Natural killer cell (primary cell): ENCODE measurements around the gene CHKB. TPM values are rescaled to one million over a fixed set of nuclear protein-coding genes. Genes with fewer than 3 reads are reported as not detected.

Experiments used
- ATAC-seq, 3 donors: fragments of 150-1000 bp in 2 of 3; fragments of 200-7000 bp in 1 of 3; cut with Tn5 transposase; 1 replicate in 1 of 3; 2 replicates in 2 of 3; pipeline ENCODE4 v1.10.0; 2021; ENCODE audit warnings: mild to moderate bottlenecking in 2 of 3, moderate library complexity in 2 of 3
- DNase-seq, 2 donors: peaks; one replicate each; pipeline versions ENCODE4 v3.0.0 to v3.0.0-alpha.2; 2013 to 2021; ENCODE audit warnings: mixed read lengths in 1 of 2
- H3K27ac ChIP-seq: one replicate; pipeline ENCODE4 v1.5.1; 2013; ENCODE audit warnings: mild to moderate bottlenecking, low read length
- H3K27me3 ChIP-seq: one replicate; pipeline ENCODE4 v1.6.1; 2013; ENCODE audit warnings: low read length; ENCODE audit not compliant: control insufficient read depth, insufficient read depth
- H3K36me3 ChIP-seq: one replicate; pipeline ENCODE4 v1.6.1; 2013; ENCODE audit warnings: low read length; ENCODE audit not compliant: control insufficient read depth, insufficient read depth
- H3K4me1 ChIP-seq: one replicate; pipeline ENCODE4 v1.6.1; 2013; ENCODE audit warnings: low read length; ENCODE audit not compliant: control insufficient read depth, insufficient read depth
- H3K4me3 ChIP-seq: one replicate; pipeline ENCODE4 v1.5.1; 2013; ENCODE audit warnings: low read length
- H3K9me3 ChIP-seq: one replicate; pipeline ENCODE4 v1.6.1; 2013; ENCODE audit warnings: low read length; ENCODE audit not compliant: control insufficient read depth, insufficient read depth
- H3K27ac Mint-ChIP-seq, 2 donors: one replicate each; pipeline ENCODE4 v1.8.0; 2022; ENCODE audit warnings: mild to moderate bottlenecking in 2 of 2, mixed read lengths in 2 of 2, moderate library complexity in 1 of 2
- H3K27me3 Mint-ChIP-seq, 2 donors: one replicate each; pipeline ENCODE4 v1.8.0; 2022; ENCODE audit warnings: low read depth in 2 of 2, mixed read lengths in 2 of 2
- H3K36me3 Mint-ChIP-seq: one replicate; pipeline ENCODE4 v1.8.0; 2022; ENCODE audit warnings: mixed read lengths
- H3K4me1 Mint-ChIP-seq, 2 donors: one replicate each; pipeline ENCODE4 v1.8.0; 2022; ENCODE audit warnings: mixed read lengths in 2 of 2
- H3K4me3 Mint-ChIP-seq: one replicate; pipeline ENCODE4 v1.8.0; 2022; ENCODE audit warnings: mild to moderate bottlenecking, moderate library complexity, mixed read lengths
- H3K9me3 Mint-ChIP-seq, 2 donors: one replicate each; pipeline ENCODE4 v1.8.0; 2022; ENCODE audit warnings: mixed read lengths in 2 of 2
- WGBS: methylation state at CpG from one replicate; pipeline ENCODE4 v1.1.7; 2013; ENCODE audit warnings: missing lambda C conversion rate; ENCODE audit not compliant: insufficient coverage; 5-methylcytosine and 5-hydroxymethylcytosine counted together
- intact Hi-C: fragments of 100-400 bp; cut with micrococcal nuclease; formaldehyde crosslinking; loops from one replicate; pipeline ENCODE4 v1.14.2; 2022
- total RNA-seq, 4 donors: library from RNA; stranded (reverse); fragments of 120-200 nt in 1 of 4; gene quantifications; one replicate each; pipeline versions ENCODE4 v1.2.3 to v1.2.4, GENCODE V29; 2013 to 2022
- TF ChIP-seq, protein P1 (sequence below): fragments of 200-600 bp; IDR thresholded peaks from one replicate; pipeline ENCODE4 v1.8.0; 2022; ENCODE audit warnings: antibody characterized with exemption

Gene CHKB
- total RNA-seq, 3 donors from 2014 or later (not counting 1 experiment from before 2014, with no cell fraction given) = 166 to 204 (median 180) TPM

DNA sequence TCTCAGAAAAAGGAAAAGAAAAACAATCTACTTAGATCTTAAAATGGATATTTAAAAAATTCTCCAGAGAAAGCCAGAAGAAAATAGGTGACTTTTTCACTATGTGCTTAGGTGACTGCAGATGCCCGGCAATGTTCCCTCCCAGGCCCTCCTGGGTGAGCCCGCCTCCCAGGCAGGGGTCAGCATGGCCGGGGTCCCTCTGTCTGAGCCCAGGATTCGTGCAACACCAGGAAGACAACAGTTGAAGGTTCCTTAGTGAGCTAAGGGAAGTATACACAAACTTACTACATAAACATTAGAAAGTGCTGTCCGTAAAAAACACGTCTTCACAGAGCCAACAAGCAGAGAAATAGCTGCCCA lies 29.5 kb upstream of the CHKB start:
- H3K9me3 ChIP-seq = no peaks in the 10 kb centered on the region
- Mint-ChIP-seq H3K4me1 (peaks cover 6 to 11% of the 10 kb centered on the region in 2 donors), H3K4me3 (no peak overlapping the region), H3K27me3 (peaks cover 7 to 20% of the 10 kb centered on the region in 2 donors), H3K9me3 (no peaks in the 10 kb centered on the region), H3K27ac (no peak overlapping the region), H3K36me3 (no peaks in the 10 kb centered on the region)
- TF ChIP-seq, protein P1, sequence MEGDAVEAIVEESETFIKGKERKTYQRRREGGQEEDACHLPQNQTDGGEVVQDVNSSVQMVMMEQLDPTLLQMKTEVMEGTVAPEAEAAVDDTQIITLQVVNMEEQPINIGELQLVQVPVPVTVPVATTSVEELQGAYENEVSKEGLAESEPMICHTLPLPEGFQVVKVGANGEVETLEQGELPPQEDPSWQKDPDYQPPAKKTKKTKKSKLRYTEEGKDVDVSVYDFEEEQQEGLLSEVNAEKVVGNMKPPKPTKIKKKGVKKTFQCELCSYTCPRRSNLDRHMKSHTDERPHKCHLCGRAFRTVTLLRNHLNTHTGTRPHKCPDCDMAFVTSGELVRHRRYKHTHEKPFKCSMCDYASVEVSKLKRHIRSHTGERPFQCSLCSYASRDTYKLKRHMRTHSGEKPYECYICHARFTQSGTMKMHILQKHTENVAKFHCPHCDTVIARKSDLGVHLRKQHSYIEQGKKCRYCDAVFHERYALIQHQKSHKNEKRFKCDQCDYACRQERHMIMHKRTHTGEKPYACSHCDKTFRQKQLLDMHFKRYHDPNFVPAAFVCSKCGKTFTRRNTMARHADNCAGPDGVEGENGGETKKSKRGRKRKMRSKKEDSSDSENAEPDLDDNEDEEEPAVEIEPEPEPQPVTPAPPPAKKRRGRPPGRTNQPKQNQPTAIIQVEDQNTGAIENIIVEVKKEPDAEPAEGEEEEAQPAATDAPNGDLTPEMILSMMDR = no peak
- no peak overlapping the region for H3K4me3 ChIP-seq
- DNase-seq = no peak
- H3K27ac ChIP-seq = no peak overlapping the region
- WGBS = 61% methylated on average over 6 of the region's 6 CpGs
- H3K4me1 ChIP-seq = no peaks in the 10 kb centered on the region
- no peaks in the 10 kb centered on the region for H3K36me3 ChIP-seq
- H3K27me3 ChIP-seq = no peaks in the 10 kb centered on the region
- ATAC-seq = no peak
- intact Hi-C loops = no loop called here

DNA sequence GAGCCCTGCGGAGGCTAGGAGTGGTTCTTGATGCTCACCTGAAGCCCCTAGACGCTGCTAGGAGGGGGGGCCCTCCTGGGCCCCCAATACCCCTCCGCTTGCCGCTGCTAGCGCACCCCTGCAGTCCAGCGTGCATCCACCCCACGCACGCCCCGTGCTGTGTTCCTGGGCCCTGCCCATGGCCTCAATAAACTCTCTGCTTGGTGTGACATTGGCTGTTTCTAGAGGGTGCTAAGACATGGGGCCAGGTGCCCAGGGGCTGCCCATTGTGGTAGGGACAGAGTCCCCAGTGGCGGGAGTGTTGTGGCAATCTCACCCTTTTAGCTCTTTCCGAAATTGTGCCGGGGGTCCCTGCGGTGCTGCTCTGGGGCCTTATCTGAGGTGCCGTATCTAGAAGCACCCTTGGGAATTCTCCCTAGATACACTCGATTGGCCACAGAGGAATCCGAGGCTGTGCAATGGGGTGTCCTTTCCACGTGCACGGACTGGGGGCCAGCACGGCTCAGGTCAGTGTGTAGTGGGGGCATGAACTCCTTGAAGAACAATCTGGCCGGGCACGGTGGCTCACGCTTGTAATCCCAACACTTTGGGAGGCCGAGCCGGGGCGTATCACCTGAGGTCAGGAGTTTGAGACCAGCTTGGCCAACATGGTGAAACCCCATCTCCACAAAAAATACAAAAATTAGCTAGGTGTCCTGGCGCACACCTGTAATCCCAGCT lies 28.9 kb upstream of the CHKB start:
- Mint-ChIP-seq H3K36me3 (no peaks in the 10 kb centered on the region), H3K9me3 (no peaks in the 10 kb centered on the region), H3K27ac (no peak overlapping the region), H3K4me1 (peaks cover 6 to 11% of the 10 kb centered on the region in 2 donors), H3K4me3 (no peak overlapping the region), H3K27me3 (peaks cover 9 to 23% of the 10 kb centered on the region in 2 donors)
- no peak for ATAC-seq
- no peak overlapping the region for H3K27ac ChIP-seq
- WGBS = 91% methylated on average over 26 of the region's 26 CpGs
- H3K4me1 ChIP-seq = no peaks in the 10 kb centered on the region
- no peaks in the 10 kb centered on the region for H3K36me3 ChIP-seq
- no peak overlapping the region for H3K4me3 ChIP-seq
- no peak for DNase-seq
- intact Hi-C loops = no loop called here
- TF ChIP-seq, protein P1 = no peak
- H3K27me3 ChIP-seq = no peaks in the 10 kb centered on the region
- no peaks in the 10 kb centered on the region for H3K9me3 ChIP-seq

DNA sequence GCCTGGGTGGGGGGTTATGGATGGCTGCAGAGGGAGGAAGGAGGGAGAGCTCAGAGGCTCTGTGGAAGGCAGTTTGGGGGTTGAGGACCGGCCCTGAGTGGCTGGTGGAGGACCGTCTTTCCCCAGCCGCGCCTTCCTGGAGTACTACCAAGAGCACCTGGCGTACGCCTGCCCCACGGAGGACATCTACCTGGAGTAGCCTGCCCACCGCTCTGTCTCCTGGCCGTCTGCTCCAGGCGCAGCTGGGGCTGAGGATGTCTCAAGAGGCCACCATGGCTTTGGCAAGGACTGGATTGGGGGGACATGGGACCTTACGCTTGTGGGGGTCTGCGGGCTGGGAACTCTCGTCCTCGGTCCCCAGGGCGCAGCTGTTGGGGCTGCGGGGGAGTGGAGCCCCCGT lies 27.9 kb upstream of the CHKB start:
- Histone ChIP-seq H3K36me3 (no peaks in the 10 kb centered on the region), H3K27me3 (peaks cover 3% of the 10 kb centered on the region), H3K27ac (no peak overlapping the region), H3K4me3 (no peak overlapping the region), H3K4me1 (no peaks in the 10 kb centered on the region), H3K9me3 (no peaks in the 10 kb centered on the region)
- no peaks in the 10 kb centered on the region for H3K36me3 Mint-ChIP-seq
- intact Hi-C loops = no loop called here
- WGBS = 89% methylated on average over 17 of the region's 17 CpGs
- DNase-seq (no peak), ATAC-seq (no peak)
- TF ChIP-seq, protein P1 = no peak
- H3K4me1 Mint-ChIP-seq = peaks cover 6 to 11% of the 10 kb centered on the region in 2 donors
- no peak overlapping the region for H3K27ac Mint-ChIP-seq
- H3K9me3 Mint-ChIP-seq = no peaks in the 10 kb centered on the region
- no peak overlapping the region for H3K4me3 Mint-ChIP-seq
- peaks cover 9 to 27% of the 10 kb centered on the region in 2 donors for H3K27me3 Mint-ChIP-seq

DNA sequence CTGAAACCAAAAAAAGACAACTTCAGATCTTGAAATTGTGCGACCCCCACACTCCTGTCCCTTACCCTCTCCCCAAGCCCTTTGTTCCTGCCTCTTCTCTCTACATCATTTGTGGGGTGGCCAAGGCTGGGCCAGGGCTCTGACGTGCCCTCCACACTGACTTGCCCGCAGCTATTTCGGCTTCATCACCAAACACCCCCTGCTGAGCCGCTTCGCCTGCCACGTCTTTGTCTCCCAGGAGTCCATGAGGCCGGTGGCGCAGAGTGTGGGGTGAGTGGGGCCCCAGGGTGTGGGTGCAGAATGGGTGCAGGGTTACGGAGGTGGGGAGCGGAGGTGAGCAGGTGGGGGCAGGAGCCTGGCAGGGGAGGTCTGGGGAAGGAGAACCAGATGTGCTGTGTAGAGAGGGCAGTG lies 27.4 kb upstream of the CHKB start:
- WGBS = 90% methylated on average over 11 of the region's 11 CpGs
- H3K4me1 ChIP-seq = no peaks in the 10 kb centered on the region
- Mint-ChIP-seq H3K27ac (no peak overlapping the region), H3K27me3 (peaks cover 9 to 29% of the 10 kb centered on the region in 2 donors), H3K36me3 (no peaks in the 10 kb centered on the region), H3K9me3 (no peaks in the 10 kb centered on the region), H3K4me3 (no peak overlapping the region), H3K4me1 (peaks cover 6 to 11% of the 10 kb centered on the region in 2 donors)
- no peak overlapping the region for H3K4me3 ChIP-seq
- H3K36me3 ChIP-seq = no peaks in the 10 kb centered on the region
- TF ChIP-seq, protein P1 = no peak
- H3K27me3 ChIP-seq = peaks cover 8% of the 10 kb centered on the region
- no peak overlapping the region for H3K27ac ChIP-seq
- intact Hi-C loops = no loop called here
- peak in 1 of 3 donors; percentile 27 for ATAC-seq
- no peak for DNase-seq
- no peaks in the 10 kb centered on the region for H3K9me3 ChIP-seq
